K562 (cell line): Measurements from ENCODE around the gene LRRC8C. TPM values are rescaled to one million over a fixed set of nuclear protein-coding genes. Genes with fewer than 3 reads are reported as not detected.
A peak's percentile ranks its signal among the peaks of the same experiment; 100 is the strongest.

Experiments used
- ATAC-seq: fragments of 200-7000 bp; cut with Tn5 transposase; 3 replicates; pipeline ENCODE4 v1.9.1; 2020; ENCODE audit warnings: moderate library complexity
- BruUV-seq: library from RNA; stranded (reverse); fragments of 400-500 nt; replicated peaks from 2 replicates; lab custom pipeline; 2021; lab: Mats Ljungman, UMichigan
- CTCF ChIA-PET: fragments of 300-600 bp; formaldehyde crosslinking; extraction: SDS; loops from one replicate; lab custom pipeline; 2021; ENCODE audit warnings: low intra/inter-chr PET ratio; lab: Yijun Ruan, JAX
- POLR2A ChIA-PET: fragments of 300-600, 350-650 bp; sonication (Branson Sonifier 250); formaldehyde crosslinking; extraction: SDS; loops from one replicate; lab custom pipeline; 2021; ENCODE audit warnings: antibody characterized with exemption, inconsistent platforms; lab: Yijun Ruan, JAX
- DNase-seq, 4 experiments: peaks; one replicate each; pipeline versions ENCODE4 v3.0.0 to v3.0.0-alpha.2; 2011 to 2018; ENCODE audit warnings: low spot score in 3 of 4, mixed read lengths in 3 of 4; ENCODE audit errors: extremely low read depth in 1 of 4
- FAIRE-seq: peaks from 2 replicates; lab custom pipeline; 2011; peaks lifted over from hg19 to GRCh38; lab: Jason Lieb, UNC
- H2AFZ ChIP-seq: 2 replicates; pipeline ENCODE4 v1.6.0; 2011; ENCODE audit warnings: low read depth, low read length, control low read depth, inconsistent platforms
- H3K27ac ChIP-seq: fragments of 200-600 bp; 3 replicates; pipeline ENCODE4 v1.8.0; 2011; ENCODE audit warnings: low read depth, mild to moderate bottlenecking, control low read depth, inconsistent platforms, low read length, moderate library complexity, mixed read lengths; ENCODE audit errors: extremely low read depth
- H3K27me3 ChIP-seq, 2 experiments: fragments of 300-600 bp in 1 of 2; 2 replicates in 1 of 2; 3 replicates in 1 of 2; pipeline versions ENCODE4 v1.6.0 to v1.8.0; 2011; ENCODE audit warnings: inconsistent platforms in 2 of 2, low read length in 2 of 2, mild to moderate bottlenecking in 1 of 2, mixed read lengths in 1 of 2, moderate library complexity in 1 of 2; ENCODE audit not compliant: control insufficient read depth in 2 of 2, insufficient read depth in 2 of 2
- H3K36me3 ChIP-seq: fragments of 300-600 bp; 3 replicates; pipeline ENCODE4 v1.8.0; 2011; ENCODE audit warnings: mild to moderate bottlenecking, low read length, inconsistent platforms; ENCODE audit not compliant: control insufficient read depth, insufficient read depth
- H3K4me1 ChIP-seq, 2 experiments: fragments of 200-600 bp in 1 of 2; replicated peaks in 1 of 2; 2 replicates in 1 of 2; 3 replicates in 1 of 2; pipeline versions ENCODE4 v1.5.1 to v1.8.0; 2011; ENCODE audit warnings: inconsistent platforms in 2 of 2, low read length in 2 of 2, mild to moderate bottlenecking in 1 of 2, mixed read lengths in 1 of 2, moderate library complexity in 1 of 2; ENCODE audit not compliant: control insufficient read depth in 2 of 2, insufficient read depth in 2 of 2
- H3K4me2 ChIP-seq: 2 replicates; pipeline ENCODE4 v1.6.1; 2011; ENCODE audit warnings: low read length, control low read depth, inconsistent platforms, mixed read lengths; ENCODE audit not compliant: insufficient read depth
- H3K4me3 ChIP-seq: fragments of 200-600 bp; sonication (generic), shearing (Covaris generic); 2 replicates; pipeline ENCODE4 v1.5.1; 2016; ENCODE audit warnings: control low read depth, inconsistent platforms
- H3K79me2 ChIP-seq: fragments of 200-600 bp; 3 replicates; pipeline ENCODE4 v1.8.0; 2011; ENCODE audit warnings: low read length, inconsistent platforms; ENCODE audit not compliant: control insufficient read depth, insufficient read depth
- H3K9ac ChIP-seq, 2 experiments: 2 replicates each; pipeline versions ENCODE4 v1.6.0 to v1.6.1; 2011; ENCODE audit warnings: low read depth in 2 of 2, low read length in 2 of 2, control low read depth in 1 of 2, inconsistent platforms in 1 of 2, mild to moderate bottlenecking in 1 of 2, mixed read lengths in 1 of 2; ENCODE audit not compliant: insufficient read depth in 1 of 2
- H3K9me1 ChIP-seq: one replicate; pipeline ENCODE4 v1.6.0; 2011; ENCODE audit warnings: inconsistent platforms, mild to moderate bottlenecking, low read length, moderate library complexity; ENCODE audit not compliant: control insufficient read depth, insufficient read depth
- H3K9me3 ChIP-seq: replicated peaks from 2 replicates; pipeline ENCODE4 v1.5.1; 2011; ENCODE audit warnings: low read depth, low read length, inconsistent platforms; ENCODE audit not compliant: control insufficient read depth, insufficient read depth
- H4K20me1 ChIP-seq: replicated peaks from 2 replicates; pipeline ENCODE4 v1.6.1; 2011; ENCODE audit warnings: low read length, inconsistent platforms, mixed read lengths; ENCODE audit not compliant: control insufficient read depth, insufficient read depth
- POLR2G ChIP-seq: fragments of 200-400 bp; formaldehyde crosslinking; IDR thresholded peaks from 2 replicates; pipeline ENCODE4 v1.6.1; 2017; ENCODE audit warnings: low read depth, mild to moderate bottlenecking, antibody characterized with exemption, low read length, moderate library complexity
- RAD21 ChIP-seq, 2 experiments: fragments of 250-450 bp in 1 of 2; fragments of 450-650 bp in 1 of 2; sonication (Bioruptor Pico) in 1 of 2; formaldehyde crosslinking in 1 of 2; IDR thresholded peaks in 1 of 2; conservative IDR thresholded peaks in 1 of 2; 2 replicates each; pipeline versions ENCODE4 v1.4.0 to v1.8.0; 2020 to 2022; ENCODE audit warnings: mild to moderate bottlenecking in 2 of 2, moderate library complexity in 1 of 2
- ZNF707 ChIP-seq: fragments of 250-450 bp; sonication (Bioruptor Pico); conservative IDR thresholded peaks from 2 replicates; pipeline ENCODE4 v1.8.0; 2022; ENCODE audit warnings: inconsistent platforms, mild to moderate bottlenecking, moderate library complexity
- WGBS: fragments of 100-300 bp; shearing (Covaris generic); methylation state at CpG from one replicate; pipeline ENCODE4 v1.1.6; 2016; ENCODE audit warnings: low coverage, mixed read lengths; ENCODE audit not compliant: insufficient coverage; ENCODE audit errors: missing lambda C conversion rate; 5-methylcytosine and 5-hydroxymethylcytosine counted together
- in situ Hi-C: fragments of 300-500 bp; cut with MboI; formaldehyde crosslinking; loops from 4 replicates; pipeline ENCODE4 v1.15.0; 2018; ENCODE audit warnings: inconsistent platforms, mixed read lengths
- intact Hi-C: fragments of 100-400 bp; cut with micrococcal nuclease; formaldehyde crosslinking; loops from 2 replicates; pipeline ENCODE4 v1.14.2; 2022
- polyA plus RNA-seq, 8 experiments: library from polyadenylated mRNA; depleted of rRNA in 4 of 8; stranded (reverse) in 5 of 8; unstranded in 3 of 8; fragments of >200 nt; fragmentation: Nextera tagmentation in 2 of 8; fragmentation: Illumina TruSeq in 1 of 8; extraction: Ambion mirVana in 2 of 8; extraction: Trizol in 1 of 8; gene quantifications; 2 replicates each; pipeline versions ENCODE4 v1.2.1 to v1.2.3, GENCODE V29; 2011 to 2014; ENCODE audit warnings: inconsistent platforms in 1 of 8, missing spikeins in 1 of 8
- total RNA-seq, 7 experiments: library from RNA; depleted of rRNA in 6 of 7; stranded (reverse); fragments of >200 nt in 6 of 7; fragmentation: Illumina TruSeq in 2 of 7; extraction: Trizol in 2 of 7; gene quantifications; 2 replicates each; pipeline versions ENCODE4 v1.2.1 to v1.2.3, GENCODE V29; 2011 to 2021; ENCODE audit warnings: low replicate concordance in 1 of 7

Gene LRRC8C
- total and polyA plus RNA-seq, 9 of the 15 experiments (the other 6 are each of a cell fraction or from before 2014, with no cell fraction given): 1.00 to 12.5 (median 4.5) TPM

DNA sequence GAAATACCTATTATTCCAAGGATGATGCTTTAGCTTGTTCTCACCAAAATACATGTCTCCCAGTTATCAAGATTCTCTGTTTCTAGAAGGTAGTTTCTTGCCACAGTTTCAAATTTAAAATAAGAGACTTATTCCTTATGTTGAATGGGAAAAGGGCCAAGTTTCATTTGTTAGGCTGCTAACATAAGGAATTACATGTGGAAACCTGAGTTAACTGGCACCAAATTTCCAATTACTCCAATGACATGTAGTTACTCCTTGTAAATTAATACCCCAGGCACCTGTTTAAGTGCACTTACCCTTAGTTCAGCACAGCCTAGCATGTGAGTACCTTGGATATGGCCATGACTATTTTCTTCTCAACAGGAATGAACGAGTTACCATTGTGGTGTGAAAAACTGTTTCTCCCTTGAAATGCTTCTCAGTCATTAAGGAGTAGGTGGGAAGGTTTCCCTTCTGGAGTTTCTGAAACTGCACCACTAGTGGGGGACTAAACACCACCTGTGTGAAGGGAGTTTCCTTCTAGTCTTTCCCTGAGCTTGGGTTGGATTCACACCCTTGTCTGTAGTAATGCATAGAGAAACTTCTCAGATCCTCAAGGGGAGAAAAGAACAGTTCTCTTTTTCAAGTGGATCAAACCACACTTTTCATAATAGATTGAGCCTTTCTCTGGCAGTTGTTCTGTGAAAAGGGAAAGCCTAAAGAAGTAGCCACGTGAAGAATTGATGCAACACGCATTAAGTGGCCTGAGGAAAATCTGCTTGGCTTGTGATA is 32.3 kb upstream of the LRRC8C start:
- 66% methylated on average over 3 of the region's 3 CpGs for WGBS
- Histone ChIP-seq H2AFZ (no peak overlapping the region), H3K9me3 (no peaks in the 10 kb centered on the region), H3K9ac (no peak overlapping the region), H3K4me1 (0 out of 5 replicates have a peak, but pooled peaks cover 0 to 3% of the 10 kb centered on the region in 2 experiments), H3K27ac (no peak overlapping the region), H3K79me2 (no peaks in the 10 kb centered on the region), H3K36me3 (peaks cover 21% of the 10 kb centered on the region; the same call in 2 of the 3 replicates), H3K4me2 (no peak overlapping the region), H3K9me1 (no peaks in the 10 kb centered on the region), H4K20me1 (no peaks in the 10 kb centered on the region; the same call in 1 of the 2 replicates), H3K4me3 (no peak overlapping the region), H3K27me3 (no peaks in the 10 kb centered on the region)
- FAIRE-seq (no peak), ATAC-seq (no peak), DNase-seq (no peak)
- in situ Hi-C loops: loop anchor here (5.0 kb wide), 1 partner anchor 123 kb away; no protein-coding TSS in a partner anchor
- BruUV-seq: TSS peak; percentile 7
- TF ChIP-seq POLR2G (0 out of 2 replicates have a peak, but pooled peaks have one; percentile 20), RAD21 (CRISPR knock-in tag; conservative IDR thresholded peaks at IDR 0.05 in 1 of 2, IDR thresholded peaks at IDR 0.05 in 1 of 2) (peak in 1 of 2 experiments; percentile 21; a peak in 1 of 4 replicates), ZNF707 (CRISPR knock-in tag) (no peak)
- intact Hi-C loops: no loop called here
- ChIA-PET CTCF (interaction anchor here (1.5 to 3.0 kb wide), 2 partner anchors 80 to 118 kb away, joined by 5 to 26 read pairs; no protein-coding TSS in a partner anchor), POLR2A (interaction anchor here (0.5 to 2.7 kb wide), 5 partner anchors 14 to 245 kb away, joined by 3 to 8 read pairs (median 3); no protein-coding TSS in a partner anchor)
